Activated CD4-positive, alpha-beta T cell treated with anti-CD3 and anti-CD28 coated beads, Interleukin-2, amount 10 ng/mL, durations not matched to agents 24 days and 14 days (primary cell): ENCODE results near the gene DNAH8. TPM values are rescaled to one million over a fixed set of nuclear protein-coding genes. Genes with fewer than 3 reads are reported as not detected.
A peak's percentile ranks its signal among the peaks of the same experiment; 100 is the strongest.
"Not testable (repeated sequence)": the region's sequence is repeated elsewhere in the genome, so short reads cannot be mapped to it uniquely, and the experiment has no call there.

Experiments used
- DNase-seq: peaks from one replicate; pipeline ENCODE4 v3.0.0; 2022
- H3K27ac Mint-ChIP-seq: one replicate; pipeline ENCODE4 v1.8.0; 2022; ENCODE audit warnings: mild to moderate bottlenecking, mixed read lengths
- H3K27me3 Mint-ChIP-seq: one replicate; pipeline ENCODE4 v1.8.0; 2022; ENCODE audit warnings: mixed read lengths
- H3K36me3 Mint-ChIP-seq: one replicate; pipeline ENCODE4 v1.8.0; 2022; ENCODE audit warnings: low read depth, mild to moderate bottlenecking, mixed read lengths
- H3K4me1 Mint-ChIP-seq: one replicate; pipeline ENCODE4 v1.8.0; 2021; ENCODE audit warnings: mixed read lengths
- H3K4me3 Mint-ChIP-seq: one replicate; pipeline ENCODE4 v1.8.0; 2022; ENCODE audit warnings: mild to moderate bottlenecking, moderate library complexity, mixed read lengths
- H3K9me3 Mint-ChIP-seq: one replicate; pipeline ENCODE4 v1.8.0; 2021; ENCODE audit warnings: mixed read lengths
- intact Hi-C: fragments of 100-400 bp; cut with micrococcal nuclease; formaldehyde crosslinking; loops from one replicate; pipeline ENCODE4 v1.15.1; 2023
- total RNA-seq: library from RNA; stranded (reverse); gene quantifications from 2 replicates; pipeline ENCODE4 v1.2.3, GENCODE V29; 2022

The DNAH8 gene
- total RNA-seq, 1 donor from 2014 or later: not detected

GRCh38 chr6:38861926-38862401 lies 146.9 kb downstream of the DNAH8 start:
- no peak for DNase-seq
- Mint-ChIP-seq H3K27me3 (peaks cover 13% of the 10 kb centered on the region), H3K36me3 (no peaks in the 10 kb centered on the region), H3K4me1 (no peaks in the 10 kb centered on the region), H3K4me3 (no peak overlapping the region), H3K27ac (no peak overlapping the region), H3K9me3 (no peaks in the 10 kb centered on the region)
- intact Hi-C loops: no loop called here

DNA sequence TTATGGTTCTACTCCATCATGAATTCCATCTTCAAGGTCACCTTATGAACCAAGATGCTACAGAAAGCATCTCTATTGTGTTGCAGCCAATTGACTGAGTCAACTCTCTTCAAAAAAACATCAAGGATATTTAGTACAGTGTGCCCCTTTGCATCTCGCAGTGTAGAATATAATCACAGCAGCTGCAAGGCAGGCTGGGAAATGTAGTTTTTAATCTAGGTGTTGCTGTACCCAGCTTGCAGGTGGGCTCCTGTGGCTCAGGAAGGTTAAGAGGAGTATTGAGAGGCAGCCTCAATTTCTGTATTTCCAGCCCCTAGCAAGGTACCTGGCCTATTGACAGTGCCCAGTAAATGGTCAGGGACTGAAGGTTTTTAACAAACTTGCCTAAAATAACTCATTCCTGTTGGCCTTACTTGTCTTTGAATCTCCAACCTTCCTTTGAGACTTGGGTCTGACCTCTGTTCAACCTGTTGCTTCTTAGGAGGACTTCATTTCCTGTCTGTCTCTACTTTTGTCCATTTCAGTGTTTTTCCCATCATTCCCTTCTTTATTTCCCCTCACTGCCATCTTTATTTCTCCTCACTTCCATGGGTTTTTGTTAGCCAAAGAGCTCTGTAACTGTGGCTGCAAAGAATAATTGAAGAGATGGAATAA lies 150.5 kb downstream of the DNAH8 start:
- Mint-ChIP-seq H3K9me3 (no peaks in the 10 kb centered on the region), H3K36me3 (no peaks in the 10 kb centered on the region), H3K27me3 (peaks cover 11% of the 10 kb centered on the region), H3K27ac (no peak overlapping the region), H3K4me1 (no peaks in the 10 kb centered on the region), H3K4me3 (no peak overlapping the region)
- intact Hi-C loops: no loop called here
- DNase-seq: no peak

DNA sequence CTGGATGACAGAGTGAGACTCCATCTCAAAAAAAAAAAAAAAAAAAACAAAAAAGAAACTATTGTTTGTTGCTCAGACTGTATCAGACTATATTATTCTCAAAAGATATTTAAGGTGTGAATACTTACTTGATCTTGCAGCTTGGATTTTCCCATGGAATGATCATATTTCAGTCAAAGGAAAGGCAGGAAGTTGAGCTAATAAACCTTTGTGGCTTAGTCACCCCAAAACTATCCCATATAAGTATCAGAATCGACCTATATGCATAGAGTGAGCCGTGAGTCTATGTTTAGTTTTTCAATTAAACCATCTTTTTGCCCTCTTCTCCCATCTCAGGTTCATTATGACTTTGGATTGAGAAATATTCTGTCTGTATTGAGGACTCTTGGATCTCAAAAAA lies 152.6 kb downstream of the DNAH8 start:
- H3K4me1 Mint-ChIP-seq: peaks cover under 1% of the 10 kb centered on the region
- no peaks in the 10 kb centered on the region for H3K36me3 Mint-ChIP-seq
- intact Hi-C loops: no loop called here
- no peaks in the 10 kb centered on the region for H3K9me3 Mint-ChIP-seq
- no peak overlapping the region for H3K4me3 Mint-ChIP-seq
- H3K27me3 Mint-ChIP-seq: peaks cover 9% of the 10 kb centered on the region
- no peak overlapping the region for H3K27ac Mint-ChIP-seq
- DNase-seq: no peak

- no peak overlapping the region for H3K27ac Mint-ChIP-seq
- no peak overlapping the region for H3K4me3 Mint-ChIP-seq
- intact Hi-C loops: loop anchor here (2.0 to 10.0 kb wide), 4 partner anchors 60 to 437 kb away; partner anchors contain the start of gene SAYSD1
- H3K4me1 Mint-ChIP-seq: peaks cover 16% of the 10 kb centered on the region
- H3K9me3 Mint-ChIP-seq: no peaks in the 10 kb centered on the region
- H3K36me3 Mint-ChIP-seq: no peaks in the 10 kb centered on the region
- peaks cover 6% of the 10 kb centered on the region for H3K27me3 Mint-ChIP-seq
- DNase-seq: peak; percentile 90
These were observed 156.8 kb downstream of the DNAH8 start for GRCh38 chr6:38871741-38872568.

GRCh38 chr6:38873001-38873400 lies 157.9 kb downstream of the DNAH8 start:
- intact Hi-C loops: loop anchor here (2.0 to 10.0 kb wide), 4 partner anchors 59 to 436 kb away; partner anchors contain the start of gene SAYSD1
- Mint-ChIP-seq H3K9me3 (no peaks in the 10 kb centered on the region), H3K27ac (peak overlapping the region; percentile 46), H3K36me3 (no peaks in the 10 kb centered on the region), H3K4me1 (peaks cover 16% of the 10 kb centered on the region), H3K27me3 (peaks cover 3% of the 10 kb centered on the region), H3K4me3 (no peak overlapping the region)
- peak; percentile 58 for DNase-seq

DNA sequence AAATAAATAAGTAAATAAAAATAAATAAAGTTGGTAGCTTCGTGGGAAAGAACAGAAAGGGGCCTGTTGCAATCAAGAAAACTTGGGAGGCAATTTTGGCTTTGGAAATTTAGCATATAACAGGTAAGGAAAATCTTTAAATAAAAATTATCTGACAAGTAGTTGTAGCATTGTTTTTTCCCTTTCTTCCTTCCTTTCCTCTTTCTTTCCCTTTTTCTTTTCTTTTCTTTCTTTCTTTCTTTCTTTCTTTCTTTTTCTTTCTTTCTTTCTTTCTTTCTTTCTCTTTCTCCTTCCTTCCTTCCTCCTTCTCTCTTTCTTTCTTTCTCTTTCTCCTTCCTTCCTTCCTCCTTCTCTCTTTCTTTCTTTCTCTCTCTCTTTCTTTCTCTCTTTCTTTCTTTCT lies 158.7 kb downstream of the DNAH8 start:
- DNase-seq, H3K9me3 Mint-ChIP-seq, H3K36me3 Mint-ChIP-seq, H3K4me3 Mint-ChIP-seq, H3K27me3 Mint-ChIP-seq, H3K27ac Mint-ChIP-seq: not testable (repeated sequence)
- H3K4me1 Mint-ChIP-seq: peaks cover 16% of the 10 kb centered on the region
- intact Hi-C loops: loop anchor here (1.0 to 10.0 kb wide), 5 partner anchors 32 to 435 kb away; partner anchors contain the start of gene SAYSD1

- H3K9me3 Mint-ChIP-seq: no peaks in the 10 kb centered on the region
- peak overlapping the region; percentile 81 for H3K27ac Mint-ChIP-seq
- H3K4me1 Mint-ChIP-seq: peaks cover 16% of the 10 kb centered on the region
- DNase-seq: peak; percentile 83
- intact Hi-C loops: loop anchor here (5.0 to 10.0 kb wide), 2 partner anchors 238 to 351 kb away; partner anchors contain the start of genes KCNK5 and SAYSD1
- peak overlapping the region; percentile 69 for H3K4me3 Mint-ChIP-seq
- H3K27me3 Mint-ChIP-seq: no peaks in the 10 kb centered on the region
- no peaks in the 10 kb centered on the region for H3K36me3 Mint-ChIP-seq
These were observed 161.4 kb downstream of the DNAH8 start for GRCh38 chr6:38876475-38876874.

- DNase-seq: no peak
- peaks cover 16% of the 10 kb centered on the region for H3K4me1 Mint-ChIP-seq
- H3K9me3 Mint-ChIP-seq: peaks cover 3% of the 10 kb centered on the region
- no peak overlapping the region for H3K4me3 Mint-ChIP-seq
- no peak overlapping the region for H3K27ac Mint-ChIP-seq
- peaks cover 1% of the 10 kb centered on the region for H3K27me3 Mint-ChIP-seq
- no peaks in the 10 kb centered on the region for H3K36me3 Mint-ChIP-seq
- intact Hi-C loops: loop anchor here (5.0 to 10.0 kb wide), 2 partner anchors 237 to 350 kb away; partner anchors contain the start of genes KCNK5 and SAYSD1
These were observed 162.6 kb downstream of the DNAH8 start for GRCh38 chr6:38877721-38878120.

DNA sequence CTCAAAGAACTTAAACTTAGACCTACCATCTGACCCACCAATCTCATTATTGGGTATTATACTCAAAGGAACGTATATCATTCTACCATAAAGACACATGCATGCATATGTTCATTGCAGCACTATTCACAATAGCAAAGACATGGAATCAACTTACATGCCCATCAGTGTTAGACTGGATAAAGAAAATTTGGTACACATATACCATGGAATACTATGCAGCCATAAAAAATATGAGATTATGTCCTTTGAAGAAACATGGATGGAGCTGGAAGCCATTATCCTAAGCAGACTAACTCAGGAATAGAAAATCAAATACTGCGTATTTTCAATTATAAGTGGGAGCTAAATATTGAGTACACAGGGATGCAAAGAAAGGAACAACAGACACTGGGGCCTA lies 167.0 kb downstream of the DNAH8 start:
- Mint-ChIP-seq H3K9me3 (peaks cover 3% of the 10 kb centered on the region), H3K4me1 (no peaks in the 10 kb centered on the region), H3K27ac (no peak overlapping the region), H3K27me3 (peaks cover 3% of the 10 kb centered on the region), H3K4me3 (no peak overlapping the region), H3K36me3 (no peaks in the 10 kb centered on the region)
- intact Hi-C loops: no loop called here
- DNase-seq: no peak

DNA sequence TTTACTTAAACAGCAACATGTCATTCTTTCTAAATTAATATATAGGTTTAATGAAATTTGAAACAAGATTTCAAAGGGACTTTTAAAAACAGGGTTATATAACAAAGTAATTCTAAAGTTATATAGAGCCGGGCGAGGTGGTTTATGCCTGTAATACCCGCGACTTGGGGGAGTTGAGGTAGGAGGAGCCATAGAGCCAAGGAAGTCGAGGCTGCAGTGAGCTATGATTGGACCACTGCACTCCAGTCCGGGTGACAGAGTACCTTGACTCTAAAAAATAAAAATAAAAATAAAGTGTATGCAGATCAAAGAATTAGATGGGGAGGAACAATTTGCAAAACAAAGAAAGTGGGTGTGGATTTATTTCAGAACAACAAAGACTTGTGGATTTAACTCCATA lies 182.4 kb downstream of the DNAH8 start:
- DNase-seq: no peak
- H3K27me3 Mint-ChIP-seq: peaks cover 23% of the 10 kb centered on the region
- no peaks in the 10 kb centered on the region for H3K4me1 Mint-ChIP-seq
- H3K36me3 Mint-ChIP-seq: no peaks in the 10 kb centered on the region
- no peak overlapping the region for H3K4me3 Mint-ChIP-seq
- no peak overlapping the region for H3K27ac Mint-ChIP-seq
- intact Hi-C loops: no loop called here
- H3K9me3 Mint-ChIP-seq: no peaks in the 10 kb centered on the region

DNA sequence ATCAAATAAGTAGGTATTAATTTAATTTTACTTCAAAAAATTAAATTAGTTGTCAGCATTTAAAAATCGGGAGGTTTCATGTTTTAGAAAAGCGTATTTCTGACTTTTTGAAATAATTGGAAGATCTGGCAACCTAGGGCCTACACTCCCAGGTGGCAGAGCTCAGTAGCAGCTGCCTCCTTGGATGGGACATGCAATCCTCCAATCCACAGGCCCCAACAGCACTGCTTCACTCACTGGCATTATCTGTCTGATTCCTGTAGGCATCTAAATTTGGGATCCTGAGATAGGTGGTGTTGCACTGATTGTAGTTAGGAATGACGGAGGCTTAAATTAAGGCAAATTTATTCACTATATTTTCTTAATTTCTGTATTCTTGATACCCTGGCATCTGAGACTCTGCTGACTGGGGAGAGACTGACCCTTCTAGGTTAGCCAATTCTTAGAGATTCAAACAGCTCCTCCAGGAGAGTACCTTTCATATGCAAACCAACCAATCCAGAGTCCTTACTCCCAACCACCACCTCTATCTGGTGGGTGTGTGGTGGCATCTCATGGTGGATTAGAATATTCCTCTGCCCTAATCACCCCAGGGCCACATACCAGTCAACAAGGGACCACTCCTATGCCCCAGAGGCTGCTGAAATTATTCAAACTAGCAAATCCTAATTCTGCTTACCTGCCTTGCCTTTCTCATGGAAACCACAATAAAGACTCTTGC lies 186.9 kb downstream of the DNAH8 start:
- Mint-ChIP-seq H3K36me3 (no peaks in the 10 kb centered on the region), H3K4me3 (no peak overlapping the region), H3K27me3 (peaks cover 13% of the 10 kb centered on the region), H3K9me3 (no peaks in the 10 kb centered on the region), H3K4me1 (no peaks in the 10 kb centered on the region), H3K27ac (no peak overlapping the region)
- no peak for DNase-seq
- intact Hi-C loops: no loop called here

DNA sequence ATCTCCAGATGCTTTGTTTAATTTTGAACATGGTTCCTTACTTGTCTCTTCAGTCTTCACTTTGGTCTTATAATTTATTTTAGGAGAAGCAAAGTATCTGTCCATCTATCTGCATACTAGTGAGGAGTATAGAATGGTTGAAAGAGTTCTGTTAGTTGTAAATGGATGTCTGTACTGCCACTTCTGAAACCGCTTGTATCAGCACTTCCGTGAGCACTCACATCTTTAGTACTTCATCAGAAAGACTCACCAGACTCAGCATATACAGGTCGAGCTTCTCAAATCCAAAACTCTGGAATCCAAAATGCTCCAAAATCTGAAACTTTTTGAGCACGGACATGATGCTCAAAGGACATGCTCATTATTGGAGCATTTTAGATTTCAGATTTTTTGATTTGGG lies 191.5 kb downstream of the DNAH8 start:
- intact Hi-C loops: loop anchor here (1.0 kb wide), 1 partner anchor 32 kb away; no protein-coding TSS in a partner anchor
- Mint-ChIP-seq H3K27me3 (peaks cover 5% of the 10 kb centered on the region), H3K9me3 (no peaks in the 10 kb centered on the region), H3K4me1 (no peaks in the 10 kb centered on the region), H3K27ac (no peak overlapping the region), H3K4me3 (no peak overlapping the region), H3K36me3 (no peaks in the 10 kb centered on the region)
- DNase-seq: no peak

- DNase-seq: no peak
- Mint-ChIP-seq H3K36me3 (no peaks in the 10 kb centered on the region), H3K9me3 (no peaks in the 10 kb centered on the region), H3K27me3 (peaks cover 5% of the 10 kb centered on the region), H3K4me3 (no peak overlapping the region), H3K27ac (no peak overlapping the region), H3K4me1 (no peaks in the 10 kb centered on the region)
- intact Hi-C loops: no loop called here
These were observed 192.2 kb downstream of the DNAH8 start for GRCh38 chr6:38907264-38907663.
